A549 (cell line): ENCODE measurements around the gene NAA38. TPM values are rescaled to one million over a fixed set of nuclear protein-coding genes. Genes with fewer than 3 reads are reported as not detected.

ENCODE experiments used
- ATAC-seq, 2 experiments: fragments of 200-7000 bp in 1 of 2; fragments of >200 bp in 1 of 2; cut with Nextera tagmentation in 1 of 2; cut with Tn5 transposase in 1 of 2; 3 replicates each; pipeline versions ENCODE4 v1.8.0 to v1.9.1; 2018 to 2020; ENCODE audit warnings: mild to moderate bottlenecking in 1 of 2, moderate library complexity in 1 of 2
- CTCF ChIA-PET: fragments of 300-600 bp; sonication (Branson Sonifier 250); formaldehyde crosslinking; extraction: SDS; loops from one replicate; lab custom pipeline; 2021; ENCODE audit warnings: antibody characterized with exemption, inconsistent platforms; lab: Yijun Ruan, JAX
- POLR2A ChIA-PET: fragments of 350-600 bp; formaldehyde crosslinking; extraction: SDS; loops from one replicate; lab custom pipeline; 2021; ENCODE audit warnings: antibody characterized with exemption, inconsistent platforms; lab: Yijun Ruan, JAX
- DNase-seq, 2 experiments: peaks; one replicate each; pipeline versions ENCODE4 v3.0.0 to v3.0.0-alpha.2; 2011 to 2016; ENCODE audit warnings: low read depth in 1 of 2, low spot score in 1 of 2
- FAIRE-seq: peaks from 2 replicates; lab custom pipeline; 2011; peaks lifted over from hg19 to GRCh38; lab: Jason Lieb, UNC
- H3K27ac ChIP-seq, 2 experiments: fragments of >200 bp; sonication (Bioruptor Twin); formaldehyde crosslinking; 3 replicates each; pipeline ENCODE4 v1.5.1; 2016 to 2017
- H3K4me1 ChIP-seq: fragments of >200 bp; sonication (Bioruptor Twin); formaldehyde crosslinking; 3 replicates; pipeline ENCODE4 v1.6.1; 2016
- H3K4me2 ChIP-seq: fragments of >200 bp; sonication (Bioruptor Twin); formaldehyde crosslinking; 3 replicates; pipeline ENCODE4 v1.6.1; 2016
- H3K4me3 ChIP-seq: fragments of >200 bp; sonication (Bioruptor Twin); formaldehyde crosslinking; 3 replicates; pipeline ENCODE4 v1.5.1; 2016
- H3K9me3 ChIP-seq: fragments of >200 bp; sonication (Bioruptor Twin); formaldehyde crosslinking; 3 replicates; pipeline ENCODE4 v1.6.1; 2016
- BHLHE40 ChIP-seq: IDR thresholded peaks from 2 replicates; pipeline ENCODE4 v1.6.1; 2012; ENCODE audit warnings: low read depth, low read length, inconsistent platforms
- CBX2 ChIP-seq: fragments of 200-600 bp; sonication (generic); IDR thresholded peaks from 2 replicates; pipeline ENCODE4 v1.6.1; 2016; ENCODE audit warnings: low read depth, mild to moderate bottlenecking, borderline replicate concordance
- CBX8 ChIP-seq: fragments of 200-600 bp; sonication (generic); IDR thresholded peaks from 2 replicates; pipeline ENCODE4 v1.6.1; 2016
- CEBPB ChIP-seq, 2 experiments: fragments of >200 bp in 1 of 2; sonication (Bioruptor Twin) in 1 of 2; formaldehyde crosslinking in 1 of 2; IDR thresholded peaks; 2 replicates each; pipeline ENCODE4 v1.6.1; 2012 to 2016
- CHD4 ChIP-seq: fragments of 200-600 bp; sonication (generic); IDR thresholded peaks from 2 replicates; pipeline ENCODE4 v1.6.1; 2016; ENCODE audit warnings: antibody characterized with exemption, mild to moderate bottlenecking, borderline replicate concordance
- ESRRA ChIP-seq: fragments of 150-350 bp; IDR thresholded peaks from 2 replicates; pipeline ENCODE4 v1.6.1; 2014; ENCODE audit warnings: mild to moderate bottlenecking, low read length, borderline replicate concordance
- FOSL2 ChIP-seq, 2 experiments: fragments of 450-650 bp in 1 of 2; fragments of >200 bp in 1 of 2; sonication (Bioruptor Twin) in 1 of 2; formaldehyde crosslinking; IDR thresholded peaks; 2 replicates each; pipeline versions ENCODE4 v1.5.0 to v1.6.1; 2016 to 2020; ENCODE audit warnings: mild to moderate bottlenecking in 1 of 2, moderate library complexity in 1 of 2
- GATA3 ChIP-seq: IDR thresholded peaks from 2 replicates; pipeline ENCODE4 v1.6.1; 2012; ENCODE audit warnings: borderline replicate concordance
- HDAC2 ChIP-seq: fragments of 200-600 bp; sonication (generic); IDR thresholded peaks from 2 replicates; pipeline ENCODE4 v1.6.1; 2016
- JUN ChIP-seq, 2 experiments: fragments of >200 bp; sonication (Bioruptor Twin); formaldehyde crosslinking; IDR thresholded peaks; 2 replicates in 1 of 2; 3 replicates in 1 of 2; pipeline ENCODE4 v1.6.1; 2016 to 2017
- JUNB ChIP-seq: fragments of >200 bp; sonication (Bioruptor Twin); formaldehyde crosslinking; IDR thresholded peaks from 2 replicates; pipeline ENCODE4 v1.6.1; 2016
- KDM1A ChIP-seq: fragments of 200-600 bp; sonication (generic); IDR thresholded peaks from 2 replicates; pipeline ENCODE4 v1.6.1; 2016; ENCODE audit warnings: low read depth, mild to moderate bottlenecking
- MAZ ChIP-seq: fragments of 150-350 bp; IDR thresholded peaks from 2 replicates; pipeline ENCODE4 v1.6.1; 2014; ENCODE audit warnings: antibody characterized with exemption, low read depth, low read length, borderline replicate concordance
- MYC ChIP-seq: IDR thresholded peaks from 2 replicates; pipeline ENCODE4 v1.6.1; 2012; ENCODE audit warnings: mild to moderate bottlenecking, inconsistent platforms, low read length, improper control_type of control experiment, borderline replicate concordance
- NPAS2 ChIP-seq: fragments of 250-450 bp; sonication (Bioruptor Pico); IDR thresholded peaks from 2 replicates; pipeline ENCODE4 v1.8.0; 2022; ENCODE audit warnings: mild to moderate bottlenecking, moderate library complexity, borderline replicate concordance
- NR3C1 ChIP-seq: fragments of >200 bp; sonication (Bioruptor Twin); formaldehyde crosslinking; IDR thresholded peaks from 3 replicates; pipeline ENCODE4 v1.6.1; 2017
- PHF8 ChIP-seq: fragments of 200-600 bp; sonication (generic); IDR thresholded peaks from 2 replicates; pipeline ENCODE4 v1.6.1; 2016; ENCODE audit warnings: low read depth, mild to moderate bottlenecking, antibody characterized with exemption, moderate library complexity, borderline replicate concordance
- POLR2A ChIP-seq: IDR thresholded peaks from 2 replicates; pipeline ENCODE4 v1.6.1; 2012; ENCODE audit warnings: mild to moderate bottlenecking, low read length
- RAD21 ChIP-seq, 2 experiments: fragments of >200 bp in 1 of 2; sonication (Bioruptor Twin) in 1 of 2; formaldehyde crosslinking in 1 of 2; IDR thresholded peaks in 1 of 2; conservative IDR thresholded peaks in 1 of 2; 2 replicates in 1 of 2; 3 replicates in 1 of 2; pipeline ENCODE4 v1.6.1; 2012 to 2018; ENCODE audit warnings: inconsistent platforms in 1 of 2
- RFX5 ChIP-seq: fragments of 450-650 bp; IDR thresholded peaks from 2 replicates; pipeline ENCODE4 v1.7.1; 2014; ENCODE audit warnings: antibody characterized with exemption, mild to moderate bottlenecking, moderate library complexity
- RNF2 ChIP-seq: fragments of 200-600 bp; sonication (generic); IDR thresholded peaks from 2 replicates; pipeline ENCODE4 v1.6.1; 2016; ENCODE audit warnings: low read depth, mild to moderate bottlenecking, antibody characterized with exemption, moderate library complexity, borderline replicate concordance
- SMC3 ChIP-seq: fragments of >200 bp; sonication (Bioruptor Twin); formaldehyde crosslinking; IDR thresholded peaks from 3 replicates; pipeline ENCODE4 v1.6.1; 2018; ENCODE audit warnings: inconsistent platforms
- TFCP2L1 ChIP-seq: fragments of 250-450 bp; sonication (Bioruptor Pico); IDR thresholded peaks from 2 replicates; pipeline ENCODE4 v1.5.0; 2021; ENCODE audit warnings: mild to moderate bottlenecking
- TP53 ChIP-seq: fragments of 250-450 bp; sonication (Bioruptor Pico); IDR thresholded peaks from 2 replicates; pipeline ENCODE4 v1.5.0; 2021; ENCODE audit warnings: mild to moderate bottlenecking, moderate library complexity
- ZFP36 ChIP-seq: fragments of 450-650 bp; IDR thresholded peaks from 2 replicates; pipeline ENCODE4 v1.6.1; 2014; ENCODE audit warnings: borderline replicate concordance; ENCODE audit not compliant: partially characterized antibody
- ZNF302 ChIP-seq: fragments of 250-450 bp; sonication (Bioruptor Pico); IDR thresholded peaks from 2 replicates; pipeline ENCODE4 v1.9.0; 2021; ENCODE audit warnings: inconsistent platforms, mild to moderate bottlenecking, moderate library complexity
- ZSCAN20 ChIP-seq: fragments of 250-450 bp; sonication (Bioruptor Pico); IDR thresholded peaks from 2 replicates; pipeline ENCODE4 v1.8.0; 2022; ENCODE audit warnings: mild to moderate bottlenecking, moderate library complexity
- WGBS: methylation state at CpG from one replicate; pipeline ENCODE4 v1.1.6; 2017; ENCODE audit errors: missing lambda C conversion rate; 5-methylcytosine and 5-hydroxymethylcytosine counted together
- polyA plus RNA-seq, 4 experiments: library from polyadenylated mRNA; depleted of rRNA in 3 of 4; stranded (reverse); fragments of >200 nt; fragmentation: RNase III in 1 of 4; extraction: RNeasy Plus Mini Kit Qiagen cat#74134 plus additional on column Dnase treatment in 1 of 4; gene quantifications; 2 replicates in 3 of 4; 3 replicates in 1 of 4; pipeline ENCODE4 v1.2.3, GENCODE V29; 2011 to 2017
- TF ChIP-seq, protein P1 (sequence below): fragments of >200 bp; sonication (Bioruptor Twin); formaldehyde crosslinking; IDR thresholded peaks from 2 replicates; pipeline ENCODE4 v1.6.1; 2016
- TF ChIP-seq, protein P2 (sequence below): fragments of 450-650 bp; IDR thresholded peaks from 2 replicates; pipeline ENCODE4 v1.6.1; 2014; ENCODE audit warnings: antibody characterized with exemption
- TF ChIP-seq, protein P3 (sequence below): fragments of 250-450 bp; sonication (Bioruptor Pico); IDR thresholded peaks from 2 replicates; pipeline ENCODE4 v1.5.0; 2020; ENCODE audit warnings: low read depth, mild to moderate bottlenecking, moderate library complexity
- TF ChIP-seq, protein P4 (sequence below): IDR thresholded peaks from 2 replicates; pipeline ENCODE4 v1.6.1; 2012
- TF ChIP-seq, protein P5 (sequence below): IDR thresholded peaks from 2 replicates; pipeline ENCODE4 v1.6.1; 2012; ENCODE audit warnings: low read depth, borderline replicate concordance

Gene NAA38
- polyA plus RNA-seq, 2 of the 4 experiments (the other 2 are of a cell fraction), result 102 to 287 TPM

DNA sequence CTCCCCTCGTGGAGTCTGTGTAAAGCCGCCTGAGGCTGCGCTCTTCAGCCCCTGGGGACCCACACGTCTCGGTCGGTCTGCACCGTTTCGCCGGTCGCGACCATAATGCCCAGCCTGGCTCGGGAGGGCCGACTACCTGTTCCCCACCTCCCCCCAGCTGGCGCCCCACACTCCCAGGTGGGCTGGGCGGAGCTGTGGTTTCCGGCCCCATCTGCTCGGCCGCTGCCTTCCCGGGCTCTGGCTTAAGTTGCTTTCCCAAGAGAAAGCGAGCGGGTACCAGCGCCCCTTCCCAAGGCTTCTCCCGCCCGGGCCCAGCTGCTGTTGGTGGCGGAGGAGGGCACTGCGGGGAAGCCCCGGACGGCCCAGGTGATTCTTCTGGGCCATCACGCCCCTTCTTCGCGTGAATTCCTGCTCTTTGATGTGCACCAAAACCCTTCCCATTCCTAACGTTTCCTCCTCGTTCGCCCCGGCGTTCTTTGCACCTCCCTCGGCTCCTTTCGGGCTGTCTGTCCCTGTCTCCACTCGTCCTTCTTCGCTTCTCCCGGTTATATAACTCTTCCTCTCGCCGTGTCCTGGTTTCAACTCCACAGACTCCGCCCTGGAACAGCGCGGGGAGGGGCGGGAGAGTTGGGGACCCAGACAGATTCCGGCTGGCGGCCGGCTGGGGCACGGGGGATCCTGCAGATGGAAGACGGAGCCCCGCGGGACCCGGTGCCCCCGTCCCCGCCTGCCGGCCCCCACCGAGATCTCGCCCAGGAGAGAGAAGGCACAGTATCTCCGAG lies 21.4 kb downstream of the NAA38 start:
- TF ChIP-seq GATA3 (no peak; the same call in 1 of the 2 replicates), ESRRA (no peak), MAZ (0 out of 2 replicates have a peak, but pooled peaks have one; percentile 4), POLR2A (peak; percentile 26; the same call in 1 of the 2 replicates), JUN (IDR thresholded peaks at IDR 0.05) (peak in 1 of 2 experiments; percentile 12; a peak in 1 of 5 replicates), TP53 (CRISPR knock-in tag) (peak; percentile 65; the same call in 1 of the 2 replicates), CBX2 (no peak), NR3C1 (no peak), TFCP2L1 (CRISPR knock-in tag) (0 out of 2 replicates have a peak, but pooled peaks have one; percentile 34), SMC3 (no peak), ZSCAN20 (CRISPR knock-in tag) (no peak), PHF8 (peak; percentile 39; the same call in 1 of the 2 replicates), MYC (0 out of 2 replicates have a peak, but pooled peaks have one; percentile 12)
- TF ChIP-seq, protein P1, sequence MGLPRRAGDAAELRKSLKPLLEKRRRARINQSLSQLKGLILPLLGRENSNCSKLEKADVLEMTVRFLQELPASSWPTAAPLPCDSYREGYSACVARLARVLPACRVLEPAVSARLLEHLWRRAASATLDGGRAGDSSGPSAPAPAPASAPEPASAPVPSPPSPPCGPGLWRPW, result no peak
- TF ChIP-seq, protein P2, sequence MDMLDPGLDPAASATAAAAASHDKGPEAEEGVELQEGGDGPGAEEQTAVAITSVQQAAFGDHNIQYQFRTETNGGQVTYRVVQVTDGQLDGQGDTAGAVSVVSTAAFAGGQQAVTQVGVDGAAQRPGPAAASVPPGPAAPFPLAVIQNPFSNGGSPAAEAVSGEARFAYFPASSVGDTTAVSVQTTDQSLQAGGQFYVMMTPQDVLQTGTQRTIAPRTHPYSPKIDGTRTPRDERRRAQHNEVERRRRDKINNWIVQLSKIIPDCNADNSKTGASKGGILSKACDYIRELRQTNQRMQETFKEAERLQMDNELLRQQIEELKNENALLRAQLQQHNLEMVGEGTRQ, result no peak
- TF ChIP-seq, all 56 proteins: peak for 7
- peaks cover 44% of the 10 kb centered on the region for H3K4me1 ChIP-seq
- H3K27ac ChIP-seq, result peak overlapping the region; percentile 82 to 89
- ATAC-seq (peak; percentile 7 to 11; a peak in 5 of 6 replicates), FAIRE-seq (no peak), DNase-seq (peak; percentile 48 to 74)
- H3K9me3 ChIP-seq, result no peaks in the 10 kb centered on the region
- CTCF ChIA-PET, result interaction anchor here (1.0 to 25.1 kb wide), 19 partner anchors 6 to 225 kb away, joined by 3 to 677 read pairs (median 5); partner anchors contain the start of genes KDM6B, NAA38, RNF227 and TMEM88
- POLR2A ChIA-PET, result interaction anchor here (0.7 to 6.7 kb wide), 5 partner anchors 7 to 49 kb away, joined by 3 to 44 read pairs (median 8); partner anchors contain the start of genes CYB5D1 and NAA38
- peak overlapping the region; percentile 96 for H3K4me2 ChIP-seq
- H3K4me3 ChIP-seq, result peak overlapping the region; percentile 60
- WGBS, result 3% methylated on average over 34 of the region's 61 CpGs

DNA sequence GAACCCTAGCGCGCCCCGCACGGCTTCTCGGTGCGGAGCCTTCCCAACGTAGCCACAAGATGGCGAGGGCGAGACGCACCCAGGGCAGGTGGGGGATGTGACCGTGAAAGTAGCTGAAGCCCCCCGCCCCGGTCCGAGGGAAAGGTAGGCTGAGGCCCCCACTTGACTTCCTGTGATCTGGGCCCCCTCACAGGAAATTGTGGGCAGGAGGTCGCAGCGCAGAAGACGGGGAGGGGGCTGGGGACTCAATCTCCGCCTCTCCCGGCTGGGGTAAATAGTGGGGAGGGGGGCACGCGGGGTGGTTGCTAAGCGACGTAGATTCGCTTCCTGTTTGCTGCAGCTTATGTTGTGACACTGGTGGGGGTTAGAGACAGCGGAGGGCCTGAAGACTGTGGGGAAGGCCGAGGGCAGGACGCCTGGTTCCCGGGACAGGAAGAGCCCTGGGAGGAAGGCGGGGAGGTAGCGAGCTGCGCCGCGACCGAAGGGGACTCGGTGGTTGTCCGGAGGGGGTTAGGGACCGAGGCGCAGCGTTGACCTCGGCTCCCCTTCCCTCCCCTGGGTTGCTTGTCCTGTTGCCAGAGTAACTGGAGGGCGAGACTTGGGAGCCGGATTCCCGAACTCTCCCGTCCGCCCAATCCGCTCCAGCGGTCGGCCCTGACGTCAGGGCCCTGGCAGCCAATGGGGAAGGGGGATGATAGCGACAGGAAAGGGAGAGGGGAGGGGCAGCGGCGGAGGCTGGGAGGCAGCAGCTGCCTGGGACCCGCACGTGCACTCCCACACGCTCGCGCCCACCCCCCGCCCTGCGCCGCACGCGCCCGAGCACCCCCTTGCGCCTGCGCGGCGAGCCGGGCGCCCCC lies 22.2 kb downstream of the NAA38 start:
- ATAC-seq (peak; percentile 58 to 73), DNase-seq (peak; percentile 99), FAIRE-seq (peak; percentile 84)
- 1% methylated on average over 47 of the region's 69 CpGs for WGBS
- Histone ChIP-seq H3K9me3 (no peaks in the 10 kb centered on the region), H3K4me3 (peak overlapping the region; percentile 60), H3K4me1 (peaks cover 36% of the 10 kb centered on the region), H3K27ac (peak overlapping the region; percentile 82 to 89), H3K4me2 (peak overlapping the region; percentile 96)
- POLR2A ChIA-PET, result interaction anchor here (0.6 to 6.7 kb wide), 7 partner anchors 8 to 50 kb away, joined by 3 to 44 read pairs (median 6); partner anchors contain the start of genes CYB5D1 and NAA38
- CTCF ChIA-PET, result interaction anchor here (0.7 to 25.1 kb wide), 39 partner anchors 5 to 559 kb away, joined by 3 to 677 read pairs (median 4); partner anchors contain the start of genes KDM6B, NAA38, RNF227 and TMEM88
- no peak for TF ChIP-seq HDAC2
- TF ChIP-seq, protein P3, sequence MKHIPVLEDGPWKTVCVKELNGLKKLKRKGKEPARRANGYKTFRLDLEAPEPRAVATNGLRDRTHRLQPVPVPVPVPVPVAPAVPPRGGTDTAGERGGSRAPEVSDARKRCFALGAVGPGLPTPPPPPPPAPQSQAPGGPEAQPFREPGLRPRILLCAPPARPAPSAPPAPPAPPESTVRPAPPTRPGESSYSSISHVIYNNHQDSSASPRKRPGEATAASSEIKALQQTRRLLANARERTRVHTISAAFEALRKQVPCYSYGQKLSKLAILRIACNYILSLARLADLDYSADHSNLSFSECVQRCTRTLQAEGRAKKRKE, result no peak
- TF ChIP-seq GATA3, result peak; percentile 55; the same call in 1 of the 2 replicates
- peak; percentile 84 for TF ChIP-seq MAZ
- TF ChIP-seq CEBPB (IDR thresholded peaks at IDR 0.05), result no peak
- TF ChIP-seq, protein P4, sequence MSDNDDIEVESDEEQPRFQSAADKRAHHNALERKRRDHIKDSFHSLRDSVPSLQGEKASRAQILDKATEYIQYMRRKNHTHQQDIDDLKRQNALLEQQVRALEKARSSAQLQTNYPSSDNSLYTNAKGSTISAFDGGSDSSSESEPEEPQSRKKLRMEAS, result peak; percentile 95
- no peak for TF ChIP-seq ZNF302
- peak; percentile 88 for TF ChIP-seq RFX5
- TF ChIP-seq, protein P5, sequence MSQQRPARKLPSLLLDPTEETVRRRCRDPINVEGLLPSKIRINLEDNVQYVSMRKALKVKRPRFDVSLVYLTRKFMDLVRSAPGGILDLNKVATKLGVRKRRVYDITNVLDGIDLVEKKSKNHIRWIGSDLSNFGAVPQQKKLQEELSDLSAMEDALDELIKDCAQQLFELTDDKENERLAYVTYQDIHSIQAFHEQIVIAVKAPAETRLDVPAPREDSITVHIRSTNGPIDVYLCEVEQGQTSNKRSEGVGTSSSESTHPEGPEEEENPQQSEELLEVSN, result 0 out of 2 replicates have a peak, but pooled peaks have one; percentile 42
- TF ChIP-seq CBX8, result no peak
- peak; percentile 84 for TF ChIP-seq NPAS2 (CRISPR knock-in tag)
- TF ChIP-seq FOSL2 (IDR thresholded peaks at IDR 0.05), result no peak
- no peak for TF ChIP-seq FOSL2 (CRISPR knock-in tag; IDR thresholded peaks at IDR 0.05)
- no peak for TF ChIP-seq KDM1A
- peak; percentile 100 for TF ChIP-seq BHLHE40
- TF ChIP-seq CHD4, result no peak; the same call in 1 of the 2 replicates
- TF ChIP-seq RAD21 (conservative IDR thresholded peaks at IDR 0.05 in 1 of 2, IDR thresholded peaks at IDR 0.05 in 1 of 2), result peak; percentile 83 to 88
- TF ChIP-seq POLR2A, result peak; percentile 39
- no peak for TF ChIP-seq JUNB
- TF ChIP-seq RNF2, result no peak
- TF ChIP-seq ZFP36, result no peak
